MM.1S (cell line): ENCODE results near the gene CFAP69.

Experiments
- CTCF ChIP-seq: fragments of 300-600 bp; sonication (generic); IDR thresholded peaks from 2 replicates; pipeline ENCODE4 v1.5.1; 2016; ENCODE audit warnings: antibody characterized with exemption, low read length, mixed read lengths
- EZH2 ChIP-seq: fragments of 300-600 bp; sonication (generic); optimal IDR thresholded peaks from 2 replicates; pipeline ENCODE3; 2017; ENCODE audit warnings: low read depth, mild to moderate bottlenecking, antibody characterized with exemption, low read length, mixed read lengths
- EZH2phosphoT487 ChIP-seq: fragments of 300-600 bp; sonication (generic); IDR thresholded peaks from 2 replicates; pipeline ENCODE4 v1.6.1; 2018; ENCODE audit warnings: antibody characterized with exemption, low read length

DNA sequence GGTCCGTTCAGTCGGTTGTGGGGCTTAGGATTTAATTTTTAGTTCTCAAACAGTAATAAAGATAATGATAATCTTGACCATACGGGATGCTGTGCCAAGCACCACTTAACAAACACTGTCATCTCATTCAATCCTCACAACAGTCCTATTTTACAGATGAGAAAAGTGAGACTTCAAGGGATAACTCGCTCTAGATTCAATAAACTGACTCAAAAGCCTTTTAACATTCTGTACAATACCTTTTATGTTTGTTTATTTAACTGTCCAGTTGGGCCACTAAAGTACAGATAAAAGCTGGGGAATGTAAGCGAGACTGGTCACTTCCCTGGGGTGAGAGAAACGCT is 437 bp upstream of the CFAP69 start:
- no peak for TF ChIP-seq CTCF
- TF ChIP-seq EZH2phosphoT487 = no peak
- TF ChIP-seq EZH2 = no peak
